Hematopoietic multipotent progenitor cell treated with erythropoietin and hydrocortisone succinate and interleukin-3 and kit ligand, for 6 days (in vitro differentiated cells): ENCODE data around the gene NFIB.

Source experiments
- DNase-seq: peaks from one replicate; pipeline ENCODE4 v3.0.0-alpha.2; 2015

Gene NFIB

GRCh38 chr9:14057368-14058324 is 256.3 kb downstream of the NFIB start:
- no peak for DNase-seq

- DNase-seq, result no peak
Observed at GRCh38 chr9:14056316-14056861, 257.6 kb downstream of the NFIB start.

- no peak for DNase-seq
Observed at GRCh38 chr9:14054096-14054495, 259.8 kb downstream of the NFIB start.

GRCh38 chr9:14052359-14052758 is 261.6 kb downstream of the NFIB start:
- no peak for DNase-seq

GRCh38 chr9:14051419-14051818 is 262.5 kb downstream of the NFIB start:
- DNase-seq, result no peak

- DNase-seq, result no peak
Observed at GRCh38 chr9:14043483-14043882, 270.5 kb downstream of the NFIB start.

- DNase-seq, result no peak
Observed at GRCh38 chr9:14037331-14037730, 276.6 kb downstream of the NFIB start.

- no peak for DNase-seq
Observed at GRCh38 chr9:14033067-14033466, 280.9 kb downstream of the NFIB start.
